HepG2 (cell line): Measurements from ENCODE around the gene NAV2. TPM values are rescaled to one million over a fixed set of nuclear protein-coding genes. Genes with fewer than 3 reads are reported as not detected.

ENCODE experiments used
- ATAC-seq: fragments of 200-7000 bp; cut with Tn5 transposase; 3 replicates; pipeline ENCODE4 v1.9.1; 2020; ENCODE audit warnings: mild to moderate bottlenecking, moderate library complexity
- BruUV-seq: library from RNA; stranded (reverse); fragments of 400-500 nt; replicated peaks from 2 replicates; lab custom pipeline; 2021; lab: Mats Ljungman, UMichigan
- CTCF ChIA-PET: fragments of 300-600 bp; formaldehyde crosslinking; extraction: SDS; loops from one replicate; lab custom pipeline; 2021; ENCODE audit warnings: low total read pairs, inconsistent platforms, low intra/inter-chr PET ratio; lab: Yijun Ruan, JAX
- POLR2A ChIA-PET: fragments of 350-600 bp; sonication (Branson Sonifier 250); formaldehyde crosslinking; loops from one replicate; lab custom pipeline; 2020; ENCODE audit warnings: antibody characterized with exemption, inconsistent platforms; lab: Yijun Ruan, JAX
- DNase-seq: peaks from one replicate; pipeline ENCODE4 v3.0.0-alpha.2; 2015; ENCODE audit warnings: low spot score
- FAIRE-seq: peaks from 3 replicates; lab custom pipeline; 2011; peaks lifted over from hg19 to GRCh38; lab: Jason Lieb, UNC
- H2AFZ ChIP-seq: one replicate; pipeline ENCODE4 v1.6.1; 2011; ENCODE audit warnings: low read length, inconsistent platforms
- H3K27ac ChIP-seq: fragments of 300-600 bp; 3 replicates; pipeline ENCODE4 v1.8.0; 2011; ENCODE audit warnings: mixed run types, mild to moderate bottlenecking, mixed read lengths, low read length, inconsistent platforms; ENCODE audit not compliant: insufficient read depth; ENCODE audit errors: extremely low read length
- H3K27me3 ChIP-seq, 2 experiments: fragments of 200-600 bp in 1 of 2; 2 replicates in 1 of 2; 3 replicates in 1 of 2; pipeline versions ENCODE4 v1.6.0 to v1.8.0; 2011; ENCODE audit warnings: low read length in 2 of 2, mild to moderate bottlenecking in 2 of 2, moderate library complexity in 2 of 2, inconsistent platforms in 1 of 2; ENCODE audit not compliant: insufficient read depth in 2 of 2, control insufficient read depth in 1 of 2
- H3K36me3 ChIP-seq, 2 experiments: fragments of 200-600 bp in 1 of 2; replicated peaks in 1 of 2; 2 replicates in 1 of 2; 3 replicates in 1 of 2; pipeline versions ENCODE4 v1.5.1 to v1.8.0; 2011; ENCODE audit warnings: low read length in 2 of 2, inconsistent platforms in 1 of 2; ENCODE audit not compliant: insufficient read depth in 2 of 2, control insufficient read depth in 1 of 2
- H3K4me1 ChIP-seq: 2 replicates; pipeline ENCODE4 v1.5.1; 2012; ENCODE audit warnings: low read length, inconsistent platforms; ENCODE audit not compliant: insufficient read depth
- H3K4me2 ChIP-seq: 2 replicates; pipeline ENCODE4 v1.6.0; 2011; ENCODE audit warnings: low read depth, low read length, inconsistent platforms
- H3K4me3 ChIP-seq, 3 experiments: fragments of 200-600 bp in 1 of 3; sonication (generic), shearing (Covaris generic) in 1 of 3; replicated peaks in 1 of 3; 2 replicates each; pipeline ENCODE4 v1.5.1; 2011 to 2016; ENCODE audit warnings: low read length in 3 of 3, inconsistent platforms in 2 of 3, low read depth in 2 of 3, mild to moderate bottlenecking in 2 of 3, control low read depth in 1 of 3, mixed read lengths in 1 of 3; ENCODE audit not compliant: insufficient read depth in 1 of 3
- H3K79me2 ChIP-seq: one replicate; pipeline ENCODE4 v1.6.1; 2011; ENCODE audit warnings: low read length, inconsistent platforms; ENCODE audit not compliant: insufficient read depth
- H3K9ac ChIP-seq: 2 replicates; pipeline ENCODE4 v1.6.0; 2011; ENCODE audit warnings: mild to moderate bottlenecking, low read depth, low read length, inconsistent platforms; ENCODE audit not compliant: insufficient read depth
- H3K9me3 ChIP-seq: 2 replicates; pipeline ENCODE4 v1.5.1; 2012; ENCODE audit warnings: mild to moderate bottlenecking, low read length
- H4K20me1 ChIP-seq: 2 replicates; pipeline ENCODE4 v1.6.0; 2011; ENCODE audit warnings: inconsistent platforms, mild to moderate bottlenecking, low read length, moderate library complexity; ENCODE audit not compliant: insufficient read depth
- DPF2 ChIP-seq: sonication (generic); formaldehyde crosslinking; IDR thresholded peaks from 2 replicates; pipeline ENCODE4 v1.4.0; 2020; ENCODE audit warnings: mild to moderate bottlenecking, low read depth, missing genetic modification reagents, borderline replicate concordance
- KMT2B ChIP-seq: IDR thresholded peaks from 2 replicates; pipeline ENCODE4 v1.6.1; 2016; ENCODE audit warnings: missing genetic modification reagents, missing compliant biosample characterization
- NFKB2 ChIP-seq: sonication (generic); formaldehyde crosslinking; IDR thresholded peaks from 2 replicates; pipeline ENCODE4 v1.4.0; 2020; ENCODE audit warnings: missing genetic modification reagents, borderline replicate concordance
- STAG1 ChIP-seq: sonication (generic); formaldehyde crosslinking; IDR thresholded peaks from 2 replicates; pipeline ENCODE4 v1.4.0; 2020; ENCODE audit warnings: missing genetic modification reagents
- ZNF121 ChIP-seq: sonication (generic); formaldehyde crosslinking; IDR thresholded peaks from 2 replicates; pipeline ENCODE4 v1.5.0; 2020; ENCODE audit warnings: mild to moderate bottlenecking, missing genetic modification reagents
- ZNF674 ChIP-seq: sonication (generic); formaldehyde crosslinking; IDR thresholded peaks from 2 replicates; pipeline ENCODE4 v1.5.0; 2020; ENCODE audit warnings: low read depth, mild to moderate bottlenecking, missing genetic modification reagents
- WGBS: methylation state at CpG from one replicate; pipeline ENCODE4 v1.1.6; 2017; ENCODE audit warnings: low lambda C conversion rate; 5-methylcytosine and 5-hydroxymethylcytosine counted together
- in situ Hi-C: cut with HindIII; loops from 2 replicates; pipeline ENCODE4 v1.10.0; 2017; ENCODE audit warnings: low pct_unique_long_range_greater_than_20kb; ENCODE audit not compliant: extremely low pct_ligation_motif_present
- intact Hi-C: fragments of 100-400 bp; cut with micrococcal nuclease; formaldehyde crosslinking; loops from one replicate; pipeline ENCODE4 v1.10.0; 2022; ENCODE audit not compliant: unreplicated experiment
- polyA plus RNA-seq, 8 experiments: library from polyadenylated mRNA; depleted of rRNA in 3 of 8; stranded (reverse) in 7 of 8; unstranded in 1 of 8; fragments of >200 nt; fragmentation: Illumina TruSeq in 4 of 8; extraction: Trizol in 4 of 8; gene quantifications; 2 replicates each; pipeline versions ENCODE4 v1.2.1 to v1.2.3, GENCODE V29; 2011 to 2016; ENCODE audit warnings: low read depth in 4 of 8, missing spikeins in 1 of 8, mixed read lengths in 1 of 8; ENCODE audit not compliant: insufficient read depth in 1 of 8
- total RNA-seq, 5 experiments: library from RNA; depleted of rRNA; stranded (reverse); fragments of >200 nt; fragmentation: Illumina TruSeq; extraction: Trizol; gene quantifications; 2 replicates each; pipeline ENCODE4 v1.2.3, GENCODE V29; 2016; ENCODE audit warnings: low read depth in 1 of 5
- TF ChIP-seq, protein P1 (sequence below): sonication (generic); formaldehyde crosslinking; IDR thresholded peaks from 2 replicates; pipeline ENCODE4 v1.9.0; 2022; ENCODE audit warnings: low read depth, missing genetic modification reagents
- TF ChIP-seq, protein P2 (sequence below): sonication (generic); formaldehyde crosslinking; IDR thresholded peaks from 2 replicates; pipeline ENCODE4 v1.5.1; 2020; ENCODE audit warnings: missing genetic modification reagents, mild to moderate bottlenecking, borderline replicate concordance
- TF ChIP-seq, protein P3 (sequence below): sonication (generic); formaldehyde crosslinking; IDR thresholded peaks from 2 replicates; pipeline ENCODE4 v1.5.0; 2020; ENCODE audit warnings: mild to moderate bottlenecking, missing genetic modification reagents, moderate library complexity
- TF ChIP-seq, protein P4 (sequence below): sonication (generic); formaldehyde crosslinking; IDR thresholded peaks from 2 replicates; pipeline ENCODE4; 2020; ENCODE audit warnings: missing genetic modification reagents, mild to moderate bottlenecking, borderline replicate concordance

Gene NAV2
- total and polyA plus RNA-seq, 2 of the 13 experiments (the other 11 are each of a cell fraction or from before 2014, with no cell fraction given), result 9.3 to 34.6 TPM

DNA sequence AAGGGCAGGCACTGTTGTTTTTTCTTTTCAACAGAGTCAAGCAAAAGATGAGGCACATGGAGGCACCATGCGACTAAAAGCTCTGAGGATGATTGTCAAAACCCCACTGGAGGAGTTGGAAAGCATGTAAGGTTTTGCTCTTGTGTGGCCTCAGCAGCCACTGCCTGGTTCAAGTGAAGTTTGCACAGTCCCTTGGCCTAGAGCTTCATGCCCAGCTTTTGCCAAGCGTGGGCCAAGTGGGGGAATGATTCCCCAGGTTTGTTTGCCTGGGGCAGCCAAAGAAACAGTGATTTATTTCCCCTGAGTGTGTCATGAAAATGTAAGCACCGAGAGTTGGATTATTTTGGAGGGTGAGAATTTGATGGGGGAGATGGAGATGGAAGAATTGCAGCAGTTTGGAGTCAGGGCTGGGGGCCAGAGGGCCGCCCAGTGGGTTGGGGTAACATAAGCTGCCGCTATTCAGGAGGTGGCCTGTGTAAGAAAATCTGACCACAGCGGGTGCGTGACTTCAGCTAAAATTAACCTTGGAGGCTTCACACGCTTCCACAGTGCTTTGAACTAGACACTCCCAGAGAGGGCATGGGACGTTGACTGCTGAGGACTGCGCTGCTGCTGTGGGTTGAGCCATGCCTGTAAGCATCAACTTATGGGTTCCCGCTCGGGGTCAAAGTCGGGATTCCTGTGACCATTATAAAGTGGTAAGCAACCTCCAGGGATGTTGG is 100.7 kb downstream of the NAV2 start (continued):
- TF ChIP-seq, protein P1, sequence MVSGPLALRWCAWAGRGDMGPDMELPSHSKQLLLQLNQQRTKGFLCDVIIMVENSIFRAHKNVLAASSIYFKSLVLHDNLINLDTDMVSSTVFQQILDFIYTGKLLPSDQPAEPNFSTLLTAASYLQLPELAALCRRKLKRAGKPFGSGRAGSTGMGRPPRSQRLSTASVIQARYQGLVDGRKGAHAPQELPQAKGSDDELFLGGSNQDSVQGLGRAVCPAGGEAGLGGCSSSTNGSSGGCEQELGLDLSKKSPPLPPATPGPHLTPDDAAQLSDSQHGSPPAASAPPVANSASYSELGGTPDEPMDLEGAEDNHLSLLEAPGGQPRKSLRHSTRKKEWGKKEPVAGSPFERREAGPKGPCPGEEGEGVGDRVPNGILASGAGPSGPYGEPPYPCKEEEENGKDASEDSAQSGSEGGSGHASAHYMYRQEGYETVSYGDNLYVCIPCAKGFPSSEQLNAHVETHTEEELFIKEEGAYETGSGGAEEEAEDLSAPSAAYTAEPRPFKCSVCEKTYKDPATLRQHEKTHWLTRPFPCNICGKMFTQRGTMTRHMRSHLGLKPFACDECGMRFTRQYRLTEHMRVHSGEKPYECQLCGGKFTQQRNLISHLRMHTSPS, result no peak
- TF ChIP-seq NFKB2 (CRISPR knock-in tag) (no peak), KMT2B (CRISPR knock-in tag) (no peak)
- TF ChIP-seq, all 625 proteins: peak for 0

DNA sequence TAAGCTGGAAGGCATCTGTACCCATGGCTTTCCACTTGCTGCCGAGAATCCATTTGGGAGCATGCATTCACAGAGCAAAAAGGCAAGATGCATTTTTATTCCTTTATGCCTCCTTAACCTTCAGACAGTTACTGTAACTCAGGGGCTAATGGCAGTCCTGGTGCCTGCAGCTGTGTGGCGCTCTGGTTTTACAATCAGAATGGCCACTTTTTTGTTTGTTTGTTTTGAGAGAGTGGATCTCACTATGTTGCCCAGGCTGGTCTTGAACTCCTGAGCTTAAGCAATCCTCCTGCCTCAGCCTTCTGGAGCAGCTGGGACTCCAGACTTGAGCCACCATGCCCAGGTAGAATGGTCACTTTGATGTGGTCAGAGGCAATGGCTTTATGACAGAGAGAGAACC is 101.8 kb downstream of the NAV2 start:
- CTCF ChIA-PET, result no interaction called here
- Histone ChIP-seq H4K20me1 (no peaks in the 10 kb centered on the region), H3K4me1 (no peaks in the 10 kb centered on the region), H3K79me2 (no peaks in the 10 kb centered on the region), H3K27ac (no peak overlapping the region), H3K4me2 (no peak overlapping the region), H2AFZ (no peak overlapping the region), H3K36me3 (no peaks in the 10 kb centered on the region), H3K27me3 (peaks cover 1 to 21% of the 10 kb centered on the region in 2 experiments; a peak in 3 of 5 replicates)
- in situ Hi-C loops, result no loop called here
- DNase-seq, result no peak
- TF ChIP-seq STAG1 (CRISPR knock-in tag), result peak; percentile 31
- TF ChIP-seq, protein P2, sequence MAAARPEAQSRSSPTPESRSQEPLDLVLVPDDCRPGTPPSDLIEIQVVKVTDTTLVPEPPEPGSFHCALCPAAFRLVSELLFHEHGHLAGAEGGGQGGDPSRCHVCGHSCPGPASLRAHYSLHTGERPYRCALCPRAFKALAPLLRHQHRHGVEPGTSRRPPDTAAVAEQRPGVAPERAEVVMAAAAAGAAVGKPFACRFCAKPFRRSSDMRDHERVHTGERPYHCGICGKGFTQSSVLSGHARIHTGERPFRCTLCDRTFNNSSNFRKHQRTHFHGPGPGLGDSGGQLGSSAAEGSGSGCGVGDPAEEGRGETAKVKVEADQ (CRISPR knock-in tag), result no peak
- TF ChIP-seq ZNF674, result no peak
- TF ChIP-seq, protein P3, sequence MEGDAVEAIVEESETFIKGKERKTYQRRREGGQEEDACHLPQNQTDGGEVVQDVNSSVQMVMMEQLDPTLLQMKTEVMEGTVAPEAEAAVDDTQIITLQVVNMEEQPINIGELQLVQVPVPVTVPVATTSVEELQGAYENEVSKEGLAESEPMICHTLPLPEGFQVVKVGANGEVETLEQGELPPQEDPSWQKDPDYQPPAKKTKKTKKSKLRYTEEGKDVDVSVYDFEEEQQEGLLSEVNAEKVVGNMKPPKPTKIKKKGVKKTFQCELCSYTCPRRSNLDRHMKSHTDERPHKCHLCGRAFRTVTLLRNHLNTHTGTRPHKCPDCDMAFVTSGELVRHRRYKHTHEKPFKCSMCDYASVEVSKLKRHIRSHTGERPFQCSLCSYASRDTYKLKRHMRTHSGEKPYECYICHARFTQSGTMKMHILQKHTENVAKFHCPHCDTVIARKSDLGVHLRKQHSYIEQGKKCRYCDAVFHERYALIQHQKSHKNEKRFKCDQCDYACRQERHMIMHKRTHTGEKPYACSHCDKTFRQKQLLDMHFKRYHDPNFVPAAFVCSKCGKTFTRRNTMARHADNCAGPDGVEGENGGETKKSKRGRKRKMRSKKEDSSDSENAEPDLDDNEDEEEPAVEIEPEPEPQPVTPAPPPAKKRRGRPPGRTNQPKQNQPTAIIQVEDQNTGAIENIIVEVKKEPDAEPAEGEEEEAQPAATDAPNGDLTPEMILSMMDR (CRISPR knock-in tag), result peak; percentile 23; the same call in 1 of the 2 replicates
- TF ChIP-seq, protein P4, sequence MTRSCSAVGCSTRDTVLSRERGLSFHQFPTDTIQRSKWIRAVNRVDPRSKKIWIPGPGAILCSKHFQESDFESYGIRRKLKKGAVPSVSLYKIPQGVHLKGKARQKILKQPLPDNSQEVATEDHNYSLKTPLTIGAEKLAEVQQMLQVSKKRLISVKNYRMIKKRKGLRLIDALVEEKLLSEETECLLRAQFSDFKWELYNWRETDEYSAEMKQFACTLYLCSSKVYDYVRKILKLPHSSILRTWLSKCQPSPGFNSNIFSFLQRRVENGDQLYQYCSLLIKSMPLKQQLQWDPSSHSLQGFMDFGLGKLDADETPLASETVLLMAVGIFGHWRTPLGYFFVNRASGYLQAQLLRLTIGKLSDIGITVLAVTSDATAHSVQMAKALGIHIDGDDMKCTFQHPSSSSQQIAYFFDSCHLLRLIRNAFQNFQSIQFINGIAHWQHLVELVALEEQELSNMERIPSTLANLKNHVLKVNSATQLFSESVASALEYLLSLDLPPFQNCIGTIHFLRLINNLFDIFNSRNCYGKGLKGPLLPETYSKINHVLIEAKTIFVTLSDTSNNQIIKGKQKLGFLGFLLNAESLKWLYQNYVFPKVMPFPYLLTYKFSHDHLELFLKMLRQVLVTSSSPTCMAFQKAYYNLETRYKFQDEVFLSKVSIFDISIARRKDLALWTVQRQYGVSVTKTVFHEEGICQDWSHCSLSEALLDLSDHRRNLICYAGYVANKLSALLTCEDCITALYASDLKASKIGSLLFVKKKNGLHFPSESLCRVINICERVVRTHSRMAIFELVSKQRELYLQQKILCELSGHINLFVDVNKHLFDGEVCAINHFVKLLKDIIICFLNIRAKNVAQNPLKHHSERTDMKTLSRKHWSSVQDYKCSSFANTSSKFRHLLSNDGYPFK (CRISPR knock-in tag), result no peak
- 0 out of 2 replicates have a peak, but pooled peaks have one; percentile 11 for TF ChIP-seq ZNF121 (CRISPR knock-in tag)
- TF ChIP-seq DPF2 (CRISPR knock-in tag), result no peak
- TF ChIP-seq, all 625 proteins: peak for 3
- no TSS peak for BruUV-seq
- FAIRE-seq (no peak), ATAC-seq (no peak)
- H3K9ac ChIP-seq, result no peak overlapping the region
- POLR2A ChIA-PET, result no interaction called here
- intact Hi-C loops, result no loop called here
- no peak overlapping the region for H3K4me3 ChIP-seq
- 44% methylated on average over 2 of the region's 2 CpGs for WGBS
- no peaks in the 10 kb centered on the region for H3K9me3 ChIP-seq
